ENCODE data around the gene FASN. TPM values are rescaled to one million over a fixed set of nuclear protein-coding genes. Genes with fewer than 3 reads are reported as not detected.

Gene FASN
- total RNA-seq, 1 donor from 2014 or later = 90.9 TPM

GRCh38 chr17:82098939-82099763 lies 1.1 kb upstream of the FASN start:
- Histone ChIP-seq H3K9me3 (no peaks in the 10 kb centered on the region), H3K4me3 (peak overlapping the region; percentile 67 to 98), H3K27ac (peak overlapping the region; percentile 84 to 96), H3K36me3 (peaks cover 12 to 16% of the 10 kb centered on the region in 2 donors), H3K4me1 (peaks cover 14 to 19% of the 10 kb centered on the region in 2 donors), H3K27me3 (no peaks in the 10 kb centered on the region)
- DNase-seq (ENCODE audit: low spot score in 2 of 2) = no peak
- TF ChIP-seq, protein P1, sequence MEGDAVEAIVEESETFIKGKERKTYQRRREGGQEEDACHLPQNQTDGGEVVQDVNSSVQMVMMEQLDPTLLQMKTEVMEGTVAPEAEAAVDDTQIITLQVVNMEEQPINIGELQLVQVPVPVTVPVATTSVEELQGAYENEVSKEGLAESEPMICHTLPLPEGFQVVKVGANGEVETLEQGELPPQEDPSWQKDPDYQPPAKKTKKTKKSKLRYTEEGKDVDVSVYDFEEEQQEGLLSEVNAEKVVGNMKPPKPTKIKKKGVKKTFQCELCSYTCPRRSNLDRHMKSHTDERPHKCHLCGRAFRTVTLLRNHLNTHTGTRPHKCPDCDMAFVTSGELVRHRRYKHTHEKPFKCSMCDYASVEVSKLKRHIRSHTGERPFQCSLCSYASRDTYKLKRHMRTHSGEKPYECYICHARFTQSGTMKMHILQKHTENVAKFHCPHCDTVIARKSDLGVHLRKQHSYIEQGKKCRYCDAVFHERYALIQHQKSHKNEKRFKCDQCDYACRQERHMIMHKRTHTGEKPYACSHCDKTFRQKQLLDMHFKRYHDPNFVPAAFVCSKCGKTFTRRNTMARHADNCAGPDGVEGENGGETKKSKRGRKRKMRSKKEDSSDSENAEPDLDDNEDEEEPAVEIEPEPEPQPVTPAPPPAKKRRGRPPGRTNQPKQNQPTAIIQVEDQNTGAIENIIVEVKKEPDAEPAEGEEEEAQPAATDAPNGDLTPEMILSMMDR (IDR thresholded peaks at IDR 0.05) = no peak
- intact Hi-C loops (cut with DNase I) = loop anchor here (1.0 to 5.0 kb wide), 4 partner anchors 34 to 172 kb away; partner anchors contain the start of genes DCXR, DUS1L, LRRC45 and MAFG

- peaks cover 24 to 30% of the 10 kb centered on the region in 2 donors for H3K36me3 ChIP-seq
- TF ChIP-seq, protein P1 (IDR thresholded peaks at IDR 0.05) = no peak
- peak overlapping the region; percentile 94 to 96 for H3K27ac ChIP-seq
- H3K27me3 ChIP-seq = no peaks in the 10 kb centered on the region
- H3K9me3 ChIP-seq = no peaks in the 10 kb centered on the region
- intact Hi-C loops (cut with DNase I) = loop anchor here (1.0 to 5.0 kb wide), 4 partner anchors 33 to 171 kb away; partner anchors contain the start of genes DCXR, DUS1L, LRRC45 and MAFG
- H3K4me1 ChIP-seq = peaks cover 14 to 16% of the 10 kb centered on the region in 2 donors
- DNase-seq (ENCODE audit: low spot score in 2 of 2) = no peak
- peak overlapping the region; percentile 67 to 98 for H3K4me3 ChIP-seq
Measured at GRCh38 chr17:82097919-82098168, 192 bp downstream of the FASN start.

DNA sequence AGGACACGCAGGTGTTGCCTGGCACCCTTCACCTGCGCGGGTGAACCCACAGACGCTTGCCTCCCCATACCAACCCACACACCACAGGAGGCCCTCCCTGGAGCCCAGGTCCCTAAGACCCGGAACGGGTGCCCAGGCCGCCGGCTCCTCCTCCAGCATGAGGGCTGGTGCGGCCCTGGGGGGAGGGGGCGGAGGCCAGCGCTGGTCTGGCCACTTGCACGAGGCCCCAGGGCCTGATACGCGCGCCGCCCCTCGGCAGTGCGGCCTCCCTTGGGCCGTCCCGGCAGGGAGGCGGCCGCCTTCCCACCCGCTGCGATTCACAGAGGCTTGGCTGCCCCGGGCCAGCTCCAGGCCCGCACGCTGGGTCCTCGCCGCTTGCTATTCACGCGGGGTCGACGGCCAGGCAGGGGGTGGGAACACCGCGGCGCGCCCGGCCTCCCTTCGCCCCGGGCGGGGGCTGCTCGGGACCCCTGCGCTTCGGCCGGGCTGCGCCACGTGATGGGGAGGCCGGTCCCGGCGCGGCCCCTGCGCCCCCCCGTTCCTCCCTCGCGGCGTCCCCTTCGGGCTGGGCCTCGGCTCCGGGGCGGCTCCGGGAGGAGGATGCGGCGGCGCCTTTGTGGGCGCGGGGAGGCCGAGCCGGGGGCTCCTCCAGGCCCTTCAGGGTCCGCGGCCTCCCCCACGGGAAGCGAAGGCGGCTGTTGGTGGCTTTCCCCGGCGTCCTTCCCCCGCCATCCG lies 685 bp downstream of the FASN start:
- H3K4me1 ChIP-seq = peaks cover 14 to 16% of the 10 kb centered on the region in 2 donors

DNA sequence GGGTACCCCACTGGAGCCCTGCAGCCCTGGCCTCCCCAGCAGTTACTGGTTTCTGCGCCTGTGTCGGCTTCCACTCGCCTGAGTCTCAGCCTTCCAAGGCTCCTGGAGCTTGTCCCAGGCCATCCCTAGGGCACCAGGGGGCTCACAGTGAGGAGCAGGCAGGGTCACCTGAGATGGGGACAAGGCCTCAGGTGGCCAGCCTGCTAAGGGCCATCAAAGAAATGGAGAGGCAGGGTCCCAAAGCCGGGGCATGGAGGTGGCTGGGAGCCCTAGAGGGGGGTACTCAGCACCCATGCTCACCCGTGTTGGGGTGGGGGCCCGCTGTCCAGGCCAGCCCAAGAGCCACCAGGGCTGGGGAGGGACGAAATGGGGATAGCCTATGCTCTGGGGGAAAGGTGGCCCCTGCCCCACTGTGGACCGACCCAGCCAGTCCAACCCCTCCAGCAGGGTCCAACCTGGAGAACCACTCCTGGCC lies 1.3 kb downstream of the FASN start:
- TF ChIP-seq, protein P1 (IDR thresholded peaks at IDR 0.05) = no peak
- Histone ChIP-seq H3K27me3 (no peaks in the 10 kb centered on the region), H3K36me3 (peaks cover 34 to 40% of the 10 kb centered on the region in 2 donors), H3K4me3 (peak overlapping the region; percentile 67 to 98), H3K9me3 (no peaks in the 10 kb centered on the region), H3K27ac (peak overlapping the region; percentile 94 to 96), H3K4me1 (peaks cover 14 to 16% of the 10 kb centered on the region in 2 donors)
- intact Hi-C loops (cut with DNase I) = loop anchor here (5.0 kb wide), 1 partner anchor 169 kb away; the partner anchor contains the start of gene MAFG
- DNase-seq (ENCODE audit: low spot score in 2 of 2) = no peak

More for the DNA sequence above, 685 bp downstream of the FASN start:
- TF ChIP-seq, protein P1 (IDR thresholded peaks at IDR 0.05) = no peak
- Histone ChIP-seq H3K27ac (peak overlapping the region; percentile 94 to 96), H3K36me3 (peaks cover 28 to 34% of the 10 kb centered on the region in 2 donors), H3K4me3 (peak overlapping the region; percentile 67 to 98), H3K9me3 (no peaks in the 10 kb centered on the region), H3K27me3 (no peaks in the 10 kb centered on the region)
- no peak for DNase-seq (ENCODE audit: low spot score in 2 of 2)
- intact Hi-C loops (cut with DNase I) = loop anchor here (5.0 kb wide), 1 partner anchor 170 kb away; the partner anchor contains the start of gene MAFG

GRCh38 chr17:82095777-82096708 lies 2.0 kb downstream of the FASN start:
- H3K4me3 ChIP-seq = peak overlapping the region in 1 of 2 donors; percentile 98
- intact Hi-C loops (cut with DNase I) = loop anchor here (5.0 kb wide), 1 partner anchor 169 kb away; the partner anchor contains the start of gene MAFG
- TF ChIP-seq, protein P1 (IDR thresholded peaks at IDR 0.05) = no peak
- no peaks in the 10 kb centered on the region for H3K9me3 ChIP-seq
- H3K4me1 ChIP-seq = peaks cover 14 to 16% of the 10 kb centered on the region in 2 donors
- no peaks in the 10 kb centered on the region for H3K27me3 ChIP-seq
- H3K27ac ChIP-seq = no peak overlapping the region
- H3K36me3 ChIP-seq = peaks cover 39 to 48% of the 10 kb centered on the region in 2 donors
- no peak for DNase-seq (ENCODE audit: low spot score in 2 of 2)

Data from ascending aorta (tissue), 2 donors.